ENCODE results near the gene NUDT7.

DNA sequence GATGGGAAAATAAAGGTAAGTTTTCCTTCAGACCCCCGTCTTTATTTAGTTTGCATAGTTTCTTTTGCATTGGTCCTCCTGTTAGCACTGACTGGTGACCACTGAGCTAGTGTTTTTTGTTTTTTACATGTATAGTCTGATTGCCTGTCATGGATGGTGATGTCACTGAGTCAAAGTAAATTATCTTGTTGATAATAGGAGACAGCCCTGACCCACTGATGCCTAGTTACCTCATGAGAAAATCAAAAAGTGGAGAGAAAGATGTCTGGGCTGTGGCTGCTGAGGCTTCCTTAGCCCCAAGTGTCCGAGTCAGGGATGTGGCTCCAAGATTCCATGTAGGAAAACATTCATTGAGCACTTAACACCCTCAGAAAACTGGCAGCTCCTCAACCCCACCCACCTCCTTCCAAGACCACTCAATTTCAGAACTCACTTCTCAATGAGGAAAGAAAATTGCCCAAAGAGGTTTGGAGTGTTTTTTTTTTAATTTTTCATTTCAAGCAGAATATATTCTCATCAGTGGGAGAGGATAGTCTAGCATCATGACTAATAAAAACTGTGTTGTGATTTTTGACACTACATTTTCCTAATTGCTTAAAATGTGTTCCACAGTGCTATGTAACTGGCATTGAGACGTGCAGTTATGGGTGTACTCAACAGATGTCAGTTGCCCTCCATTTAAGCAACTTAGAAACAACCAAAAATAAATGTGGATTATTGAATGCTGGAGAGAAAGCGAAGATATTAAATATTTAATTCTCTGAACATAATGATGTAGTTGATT, 38.7 kb upstream of the NUDT7 start:
- TF ChIP-seq POLR2AphosphoS5 (IDR thresholded peaks at IDR 0.05; ENCODE audit: low read depth, low read length) (no peak), POLR2A (IDR thresholded peaks at IDR 0.05; ENCODE audit: low read depth, low read length) (no peak)

All from GM12892 (cell line).